ENCODE data around the gene CLN6.

GRCh38 chr15:68220967-68221366 lies 8.6 kb downstream of the CLN6 start:
- TF ChIP-seq CTCF (IDR thresholded peaks at IDR 0.05): no peak
- no peak for TF ChIP-seq EZH2 (IDR thresholded peaks at IDR 0.05)
